HUDEP-2 (cell line): Measurements from ENCODE around the gene FKBP14.

Experiments
- DNase-seq, 76 experiments: peaks; one replicate each; lab custom pipeline; 2025; ENCODE audit not compliant: unreplicated experiment in 76 of 76; lab: John Stamatoyannopoulos, UW

The FKBP14 gene

DNA sequence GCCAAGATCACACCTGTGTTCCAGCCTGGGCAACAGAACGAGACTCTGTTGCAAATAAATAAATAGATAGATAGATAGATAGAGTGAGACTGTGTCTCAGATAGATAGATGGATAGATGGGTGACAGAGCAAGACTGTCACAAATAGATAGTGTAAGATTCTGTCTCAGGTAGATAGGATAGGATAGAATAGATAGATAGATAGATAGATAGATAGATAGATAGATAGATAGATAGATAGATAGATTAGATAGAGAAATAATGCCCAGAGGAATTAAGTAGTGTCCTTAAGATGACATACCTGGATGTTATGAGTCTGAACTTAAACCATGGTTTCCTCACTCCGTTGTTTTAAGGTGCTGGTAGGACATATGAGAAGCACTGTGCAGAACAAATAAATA lies 9.7 kb upstream of the FKBP14 start:
- DNase-seq, result no peak

DNA sequence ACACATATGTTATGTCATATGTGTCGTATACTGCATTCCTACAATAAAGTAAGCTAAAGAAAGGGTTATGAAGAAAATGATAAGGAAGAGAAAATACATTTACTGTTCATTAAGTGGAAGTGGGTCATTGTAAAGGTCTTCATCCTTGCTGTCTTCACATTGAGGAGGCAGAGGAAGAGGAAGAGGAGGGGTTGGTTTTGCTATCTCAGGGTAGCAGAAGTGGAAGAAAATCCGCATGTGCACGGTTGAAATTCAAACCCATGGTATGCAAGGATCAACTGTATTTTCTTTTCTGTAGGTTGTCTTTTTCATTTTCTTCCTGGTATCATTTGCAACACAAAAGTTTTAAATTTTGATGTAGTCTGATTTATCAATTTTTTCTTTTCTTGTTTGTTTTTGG lies 8.0 kb upstream of the FKBP14 start:
- peak in 4 of 76 experiments; percentile 6 to 11 (median 10) for DNase-seq

DNA sequence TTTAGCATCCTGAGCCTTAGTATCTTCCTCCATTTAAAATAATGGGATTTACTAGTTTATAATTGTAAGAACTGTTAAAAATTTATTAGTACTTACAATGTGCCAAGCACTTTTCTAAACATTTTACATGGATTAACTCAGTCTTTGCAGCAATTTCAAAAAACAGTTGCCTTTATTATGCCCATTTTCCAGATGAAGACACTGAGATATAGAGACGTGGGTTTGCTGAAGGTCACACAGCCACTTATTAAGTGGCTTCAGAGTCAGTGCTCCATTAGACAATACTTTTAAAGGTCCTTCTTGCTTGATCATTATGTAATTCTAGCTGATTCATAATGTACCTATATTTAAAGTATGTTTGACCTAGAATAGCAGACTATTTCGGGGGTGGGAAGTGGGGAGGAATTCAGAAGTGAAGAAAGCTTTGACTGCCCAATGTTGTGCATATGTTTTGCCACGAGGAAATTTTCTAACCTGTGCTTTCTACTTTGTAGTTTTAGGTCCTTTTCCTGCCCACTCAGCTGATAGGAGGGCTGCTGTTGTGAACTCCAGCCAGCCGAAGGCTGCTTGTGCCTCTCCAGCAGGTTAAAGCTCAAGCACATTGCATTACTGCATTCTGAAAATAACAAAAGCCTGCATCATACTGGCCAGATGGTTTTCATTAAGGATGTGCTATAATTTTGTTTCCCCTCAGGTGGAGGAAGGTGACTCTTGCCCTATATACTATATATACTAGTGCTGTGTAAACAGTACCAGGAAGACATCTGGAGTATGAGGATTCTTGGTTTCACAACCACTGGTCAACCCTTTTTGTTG lies 6.0 kb upstream of the FKBP14 start:
- DNase-seq, result no peak

DNA sequence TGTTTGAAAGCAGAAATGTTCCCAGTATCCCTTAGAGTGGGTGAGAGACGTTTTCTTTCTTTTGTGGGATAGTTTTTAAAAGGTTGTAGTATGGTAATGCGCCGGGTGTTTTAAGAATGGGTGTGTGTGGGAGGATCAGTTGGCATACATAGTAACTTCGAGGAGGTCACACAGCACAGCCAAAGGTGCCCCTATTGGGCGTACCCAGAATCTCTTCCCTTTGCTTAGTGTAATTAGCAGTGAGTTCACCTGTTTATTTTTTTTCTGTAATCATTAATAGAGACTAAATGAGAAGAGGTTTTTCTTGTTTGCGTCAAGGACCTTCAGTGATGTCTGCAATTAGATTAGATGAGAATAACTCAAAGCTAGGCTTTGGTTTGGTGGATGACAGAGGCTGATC lies 3.2 kb upstream of the FKBP14 start:
- DNase-seq, result peak in 24 of 76 experiments; percentile 1 to 39 (median 18)

DNA sequence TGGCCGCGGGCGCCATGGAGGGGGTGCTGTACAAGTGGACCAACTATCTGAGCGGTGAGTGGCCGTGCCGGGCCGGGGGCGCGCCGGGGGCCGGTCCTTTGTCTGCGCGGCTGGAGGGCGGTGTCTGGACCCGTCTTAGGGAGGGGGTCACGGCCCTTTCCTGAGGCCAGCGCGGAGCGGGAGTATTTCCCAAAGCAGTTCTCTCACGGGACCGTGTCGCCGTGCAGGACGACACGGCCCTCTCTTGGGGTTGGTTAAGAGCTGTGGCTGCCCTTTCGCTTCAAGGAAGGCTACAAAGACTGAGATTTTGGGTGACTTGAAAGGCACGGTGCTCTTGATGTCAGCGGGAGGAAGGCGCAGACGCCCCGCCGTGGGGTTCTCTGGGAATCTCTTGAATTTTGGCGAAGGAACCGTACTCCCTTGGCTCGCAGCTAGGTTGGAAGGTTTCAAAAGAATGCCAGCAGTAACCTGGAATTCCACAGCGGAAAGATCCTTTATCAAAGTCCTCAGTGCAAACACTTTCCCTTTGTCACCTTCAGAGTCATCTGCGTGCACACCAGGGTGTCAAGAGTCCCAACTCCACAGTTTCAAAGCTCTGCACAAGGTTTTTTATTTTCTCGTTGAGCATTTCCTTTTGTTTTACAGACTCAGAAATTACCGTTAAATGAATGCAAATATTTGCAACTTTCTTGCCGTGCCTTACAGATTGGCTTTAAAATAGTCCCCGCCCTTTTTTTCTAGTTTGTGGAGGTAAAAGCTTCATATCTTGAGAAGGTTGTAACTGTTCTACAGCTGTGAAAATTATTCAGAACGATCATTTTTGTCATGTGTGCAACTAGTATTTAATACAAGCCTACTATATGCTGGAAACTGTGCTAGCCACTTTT lies 2.5 kb upstream of the FKBP14 start:
- DNase-seq, result peak in 26 of 76 experiments; percentile 2 to 51 (median 31)

DNA sequence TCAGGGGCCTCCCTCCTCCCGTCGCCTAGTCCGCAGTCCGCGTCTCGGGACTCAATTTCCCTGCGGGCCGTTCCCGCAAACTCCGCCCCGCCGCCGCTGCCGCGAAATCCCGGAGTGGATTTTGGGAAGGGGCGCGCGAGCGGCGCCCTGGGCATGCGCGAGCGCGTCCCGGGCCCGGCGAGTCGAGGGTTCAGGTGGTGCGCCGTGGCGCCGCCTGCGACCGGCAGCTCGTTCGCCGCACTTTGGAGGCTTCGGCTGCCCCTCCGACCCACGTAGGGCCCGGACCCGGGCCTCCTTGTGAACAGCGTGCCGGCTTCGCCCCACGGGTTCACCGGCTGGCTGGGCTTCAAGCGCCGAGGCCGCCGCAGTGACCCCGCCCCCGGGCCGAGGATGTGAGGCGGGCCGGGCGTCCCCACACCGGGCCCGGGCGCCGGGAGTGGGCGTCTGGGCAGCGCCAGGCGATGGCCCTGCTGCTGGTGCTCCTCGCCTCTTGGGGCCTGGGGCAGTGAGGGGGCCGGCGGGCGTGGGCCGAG lies 1.8 kb upstream of the FKBP14 start, which contains the start of gene PLEKHA8:
Gene PLEKHA8 (plus strand): TSS at position 197 of the 533 bp plus-strand sequence. CDS start 351 bp downstream, outside the sequence.
- DNase-seq, result peak in 75 of 76 experiments; percentile 28 to 91 (median 75)

DNA sequence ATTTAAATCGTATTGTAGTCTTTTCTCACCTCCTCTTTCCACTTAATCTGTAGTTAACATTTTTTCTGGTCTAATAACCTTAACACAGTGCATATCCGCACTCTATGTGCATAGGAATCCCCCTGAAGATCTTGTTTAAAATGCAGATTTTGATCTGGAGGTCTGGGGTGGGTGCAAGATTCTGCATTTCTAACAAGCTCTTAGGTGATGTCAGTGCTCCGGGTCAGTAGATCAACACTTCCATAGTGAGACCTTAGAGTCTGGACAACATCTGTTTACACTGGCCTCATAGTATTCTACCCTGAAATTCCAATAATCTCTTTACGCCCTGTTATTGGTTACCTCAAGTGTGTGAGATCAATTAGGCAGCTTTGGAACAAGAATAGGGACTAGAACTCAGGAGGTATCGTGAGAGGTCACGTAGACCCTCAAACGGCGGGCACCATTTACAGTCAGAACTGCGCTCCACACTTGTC lies 1.3 kb upstream of the FKBP14 start:
- peak in 2 of 76 experiments; percentile 47 to 51 for DNase-seq

DNA sequence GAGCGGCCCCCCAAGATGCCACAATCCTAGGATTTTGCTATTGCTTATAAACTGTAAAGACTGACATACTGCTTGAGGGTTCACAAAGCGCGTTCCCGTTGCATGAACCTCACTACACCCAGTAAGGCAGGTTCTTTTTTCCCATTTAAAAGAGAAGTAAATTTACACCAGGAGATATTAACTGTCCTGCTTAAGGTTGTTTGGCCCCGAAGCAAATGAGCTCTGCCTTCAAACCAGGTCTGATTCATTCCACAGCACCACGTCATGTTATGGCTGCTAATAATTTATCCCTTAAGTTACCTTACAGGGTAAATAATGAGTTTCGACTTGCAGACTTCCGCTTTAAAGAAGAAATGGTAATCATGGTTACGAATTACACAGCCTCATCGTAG lies 559 bp upstream of the FKBP14 start:
- peak in 1 of 76 experiments; percentile 54 for DNase-seq

DNA sequence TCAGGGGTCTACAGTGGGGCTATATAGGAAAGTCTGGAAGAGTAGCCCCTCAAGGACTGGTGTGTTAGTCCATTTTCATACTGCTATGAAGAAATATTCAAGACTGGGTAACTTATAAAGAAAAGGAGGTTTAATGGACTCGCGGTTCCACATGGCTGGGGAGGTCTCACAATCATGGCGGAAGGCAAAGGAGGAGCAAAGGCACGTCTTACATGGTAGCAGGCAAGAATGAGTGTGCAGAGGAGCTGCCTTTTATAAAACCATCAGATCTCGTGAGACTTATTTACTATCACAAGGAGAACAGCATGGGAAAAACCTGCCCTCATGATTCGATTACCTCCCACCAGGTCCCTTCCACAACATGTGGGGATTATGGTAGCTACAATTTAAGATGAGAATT lies 3.0 kb downstream of the FKBP14 start:
- no peak for DNase-seq

DNA sequence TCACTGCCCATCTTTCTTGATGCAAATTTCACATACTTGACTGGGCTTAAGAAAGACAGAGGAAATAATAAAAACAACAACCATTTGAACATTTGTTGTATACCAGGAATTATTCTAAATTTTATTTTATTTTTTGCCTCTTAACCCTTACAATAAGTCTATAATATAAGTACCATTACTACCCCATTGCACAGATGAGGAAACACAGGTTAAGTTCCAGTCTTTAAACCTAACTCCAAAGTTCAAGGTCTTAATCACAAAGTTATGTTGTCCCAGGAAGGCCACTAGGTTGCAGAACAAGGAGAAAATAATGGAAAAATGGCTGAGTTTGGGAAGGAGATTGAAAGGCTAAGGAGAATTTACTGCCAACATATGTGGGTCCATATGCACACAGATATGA lies 3.5 kb downstream of the FKBP14 start:
- no peak for DNase-seq

DNA sequence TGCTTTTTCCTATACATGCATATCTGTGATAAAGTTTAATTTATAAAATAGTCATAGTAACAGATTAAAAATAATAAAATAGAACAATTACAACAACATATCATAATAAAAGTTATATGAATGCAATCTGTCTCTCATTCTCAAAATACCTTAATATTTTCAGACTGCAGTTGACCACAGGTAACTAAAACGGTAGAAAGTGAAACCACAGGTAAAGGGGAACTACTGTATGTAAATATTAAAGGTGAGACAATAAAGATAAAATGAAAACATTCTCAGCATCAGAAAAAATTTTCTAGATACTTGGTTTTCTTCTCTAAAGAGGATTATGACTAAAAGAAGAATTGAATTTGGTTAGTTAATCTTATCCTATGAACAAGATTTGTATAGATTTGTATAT lies 6.0 kb downstream of the FKBP14 start:
- no peak for DNase-seq

DNA sequence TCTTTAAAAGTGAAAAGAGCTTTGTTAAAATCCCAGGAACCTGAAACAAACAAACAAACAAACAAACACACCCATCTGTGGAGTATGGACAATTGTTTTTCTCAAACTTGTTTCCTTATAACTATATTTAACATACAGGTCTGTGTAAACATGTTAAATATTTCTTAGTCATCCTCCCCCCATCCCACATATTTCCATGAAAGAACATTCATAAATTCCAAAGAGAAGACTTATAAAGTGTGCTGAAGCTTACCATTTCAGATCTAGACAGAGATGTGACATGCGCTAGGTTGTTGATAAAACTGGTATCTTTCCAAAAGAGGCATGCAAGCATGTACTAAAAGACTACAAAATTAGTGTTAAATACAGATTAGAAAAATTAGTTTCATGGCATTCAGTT lies 6.5 kb downstream of the FKBP14 start:
- no peak for DNase-seq

DNA sequence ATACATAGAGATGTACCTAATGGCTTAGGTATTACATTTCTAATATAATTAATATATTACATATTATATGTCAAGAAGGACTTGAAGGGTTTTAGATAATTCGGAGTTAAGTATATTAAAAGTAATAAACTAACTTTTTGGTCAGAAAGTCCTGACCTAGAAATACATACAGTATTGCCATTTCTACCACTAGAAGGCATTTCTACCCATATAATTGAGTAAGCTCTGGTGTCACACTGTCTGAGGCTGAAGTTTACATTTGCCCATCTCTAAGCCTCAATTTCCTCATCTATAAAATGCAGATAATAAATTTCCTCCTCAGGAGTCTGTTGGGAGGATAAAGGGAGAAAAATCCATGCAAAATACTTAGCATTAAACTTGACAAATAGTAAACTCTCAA lies 7.1 kb downstream of the FKBP14 start:
- no peak for DNase-seq

DNA sequence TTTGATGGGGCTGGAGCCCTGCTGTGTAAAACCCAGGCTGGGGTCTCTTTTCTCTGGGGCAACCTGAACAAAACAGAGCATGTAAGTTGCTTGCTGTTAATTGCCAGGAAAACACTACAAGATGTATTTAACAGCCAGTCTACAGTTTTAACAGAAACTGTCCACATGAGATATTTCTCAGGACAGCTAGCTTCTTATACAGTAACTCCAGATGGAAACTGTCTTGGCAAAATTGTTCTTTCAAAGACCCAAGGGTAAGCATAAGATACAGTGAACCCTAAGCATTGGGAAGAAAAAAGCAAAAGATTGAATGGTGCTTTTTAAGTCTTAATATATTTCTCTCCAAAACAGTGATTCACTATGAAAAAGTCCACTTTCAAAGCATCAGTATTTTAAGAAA lies 8.1 kb downstream of the FKBP14 start:
- no peak for DNase-seq

DNA sequence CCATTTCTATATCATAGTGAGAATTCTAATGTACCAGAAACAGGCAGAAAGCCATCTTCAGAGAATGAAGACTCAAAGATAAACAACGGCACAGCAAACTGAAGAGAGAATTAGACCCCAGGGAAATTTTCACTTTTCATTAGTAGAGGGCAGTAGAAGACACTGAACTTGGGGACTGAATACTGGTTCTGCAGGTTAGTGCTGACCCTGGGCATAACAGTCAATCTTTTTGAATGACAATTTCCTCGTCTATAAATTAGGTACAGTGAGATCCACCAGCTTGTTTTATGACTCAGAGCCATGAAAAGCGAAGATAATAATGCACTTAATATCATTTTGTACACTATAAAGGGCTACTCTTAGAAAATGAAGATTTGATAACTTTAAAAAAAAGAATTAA lies 13.7 kb downstream of the FKBP14 start:
- no peak for DNase-seq

DNA sequence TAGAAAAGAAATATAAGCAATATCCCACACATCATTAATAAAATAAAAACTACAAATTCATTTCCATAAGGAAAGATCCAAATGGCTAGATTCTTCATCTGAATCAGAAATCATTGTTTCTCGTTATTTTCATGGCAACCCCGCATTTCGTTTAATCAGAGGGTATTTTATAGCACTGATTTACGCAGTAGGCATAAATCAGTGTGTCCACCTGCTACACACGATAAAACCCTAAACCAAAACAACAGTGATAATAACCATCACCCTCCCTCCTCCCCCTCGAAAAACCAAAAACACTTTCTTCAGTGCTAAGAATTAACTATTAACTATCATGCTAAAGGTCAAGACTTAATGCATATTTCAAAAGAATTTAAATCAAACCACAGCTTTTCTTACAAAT lies 16.5 kb downstream of the FKBP14 start:
- DNase-seq, result no peak

DNA sequence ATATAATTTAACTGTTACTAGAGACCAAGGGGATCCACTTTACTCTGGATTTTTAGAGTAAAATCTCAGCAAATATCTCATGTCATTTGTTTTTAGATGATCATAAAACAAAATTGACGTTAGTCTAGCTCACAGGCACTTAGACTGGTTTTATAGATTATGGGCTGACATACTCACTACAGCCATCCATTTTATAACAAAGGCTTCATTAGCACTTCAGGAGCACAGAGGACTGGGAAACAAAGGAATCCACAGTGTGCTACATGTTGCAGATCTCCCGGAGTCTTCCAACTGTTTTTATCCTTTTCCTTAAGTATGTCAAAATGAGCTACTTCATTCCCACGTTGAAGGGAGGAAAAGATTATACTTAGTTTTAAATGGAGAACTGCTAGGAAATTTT lies 21.0 kb downstream of the FKBP14 start:
- no peak for DNase-seq

DNA sequence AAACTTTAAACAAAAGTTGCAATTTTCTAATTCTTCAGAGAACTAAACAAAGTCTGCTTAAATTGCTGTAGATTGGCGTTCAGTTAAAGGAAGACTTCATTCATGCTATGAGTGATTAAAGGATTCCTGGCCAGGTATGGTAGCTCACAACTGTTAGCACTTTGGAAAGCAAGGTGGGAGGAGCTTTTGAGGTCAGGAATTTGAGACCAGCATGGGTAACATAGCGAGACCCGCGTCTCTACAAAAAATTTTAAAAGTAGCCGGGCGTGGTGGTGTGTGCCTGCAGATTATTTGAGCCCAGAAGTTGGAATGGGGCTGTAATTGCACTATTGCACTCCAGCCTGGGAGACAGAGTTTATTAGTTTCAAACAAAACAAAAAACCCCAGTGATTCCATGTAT lies 23.4 kb downstream of the FKBP14 start:
- no peak for DNase-seq

DNA sequence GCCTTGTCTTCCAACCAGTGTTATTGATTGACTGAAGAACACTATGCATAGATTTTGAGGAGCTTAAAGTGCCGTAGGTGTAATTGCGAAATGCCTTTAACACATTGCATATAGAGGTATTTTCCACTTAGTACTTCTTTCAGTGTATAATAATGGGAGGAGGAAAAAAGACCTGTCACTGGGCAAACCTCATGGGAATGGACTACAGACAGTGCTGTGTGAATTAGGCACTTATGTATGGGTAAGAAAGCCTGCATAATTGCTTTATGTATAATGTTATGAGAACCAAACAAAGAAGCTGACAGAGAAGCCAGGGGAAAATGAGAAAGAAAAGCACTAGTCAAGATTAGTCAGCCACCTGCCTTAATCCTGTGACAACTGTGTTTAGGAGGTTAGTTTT lies 24.5 kb downstream of the FKBP14 start:
- no peak for DNase-seq

DNA sequence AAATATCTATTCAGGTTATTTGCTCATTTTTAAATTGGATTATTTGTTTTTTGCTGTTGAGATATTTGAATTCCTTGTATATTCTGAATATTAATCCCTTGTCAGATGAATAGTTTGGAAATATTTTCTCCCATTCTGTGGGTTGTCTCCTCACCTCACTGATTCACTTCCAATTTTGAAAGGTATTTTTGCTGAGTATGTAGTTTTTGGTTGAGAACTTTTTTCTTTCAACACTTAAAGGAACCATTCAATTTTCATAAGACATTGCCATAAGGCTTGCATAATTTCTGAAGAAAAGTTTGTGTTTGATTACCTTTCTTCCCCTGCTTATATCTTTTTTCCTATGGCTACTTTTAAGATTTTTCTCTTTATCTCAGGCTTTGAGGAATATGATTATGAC lies 28.0 kb downstream of the FKBP14 start:
- DNase-seq, result no peak

DNA sequence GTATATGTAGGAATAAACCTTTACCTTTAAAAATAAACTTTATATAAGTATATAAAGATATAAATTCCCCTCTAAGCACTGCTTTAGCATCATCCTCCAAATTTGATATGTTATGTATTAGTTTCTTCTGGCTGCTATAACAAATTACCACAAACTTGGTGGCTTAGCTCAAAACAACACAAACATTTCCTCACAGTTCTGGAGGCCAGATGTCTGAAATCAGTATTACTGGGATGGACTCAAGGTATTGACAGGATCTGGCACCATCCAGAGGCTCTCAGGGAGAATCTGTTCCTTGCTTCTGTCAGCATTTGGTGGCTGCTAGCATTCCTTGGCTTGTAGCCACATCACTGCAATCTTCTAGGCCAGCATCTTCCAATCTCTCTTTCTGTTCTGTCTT lies 30.2 kb downstream of the FKBP14 start:
- DNase-seq, result no peak
